Bronchial epithelial cell (primary cell): ENCODE measurements around the gene CHD5. TPM values are rescaled to one million over a fixed set of nuclear protein-coding genes. Genes with fewer than 3 reads are reported as not detected.
A peak's percentile ranks its signal among the peaks of the same experiment; 100 is the strongest.

Experiments used
- DNase-seq: peaks from one replicate; pipeline ENCODE4 v3.0.0-alpha.2; 2010; ENCODE audit warnings: low read depth
- FAIRE-seq: peaks from 2 replicates; lab custom pipeline; 2011; peaks lifted over from hg19 to GRCh38; lab: Jason Lieb, UNC
- H3K27me3 ChIP-seq: 2 replicates; pipeline ENCODE4 v1.5.1; 2011; ENCODE audit warnings: low read length; ENCODE audit not compliant: control insufficient read depth, insufficient read depth
- H3K36me3 ChIP-seq: 2 replicates; pipeline ENCODE4 v1.5.1; 2011; ENCODE audit warnings: low read length; ENCODE audit not compliant: control insufficient read depth, insufficient read depth
- H3K4me3 ChIP-seq: 2 replicates; pipeline ENCODE4 v1.5.1; 2011; ENCODE audit warnings: mild to moderate bottlenecking, low read depth, low read length, control low read depth
- CTCF ChIP-seq: IDR thresholded peaks from 2 replicates; pipeline ENCODE4 v1.5.1; 2011; ENCODE audit warnings: mild to moderate bottlenecking, moderate library complexity, low read length, control low read depth, inconsistent platforms; ENCODE audit not compliant: insufficient read depth, severe bottlenecking
- total RNA-seq: library from RNA; depleted of rRNA; stranded (reverse); fragments of >200 nt; gene quantifications from 2 replicates; pipeline ENCODE4 v1.2.1, GENCODE V29; 2014

CHD5 gene
- total RNA-seq, 1 donor from 2014 or later: 0.26 TPM

- FAIRE-seq (no peak), DNase-seq (no peak)
- peaks cover 31% of the 10 kb centered on the region for H3K27me3 ChIP-seq
- no peak for TF ChIP-seq CTCF
- H3K36me3 ChIP-seq: no peaks in the 10 kb centered on the region
- no peak overlapping the region for H3K4me3 ChIP-seq
These were observed 451 bp downstream of the CHD5 start for GRCh38 chr1:6179564-6180175.

GRCh38 chr1:6178751-6179563 lies 1.2 kb downstream of the CHD5 start:
- FAIRE-seq (no peak), DNase-seq (no peak)
- Histone ChIP-seq H3K36me3 (no peaks in the 10 kb centered on the region), H3K4me3 (no peak overlapping the region), H3K27me3 (peaks cover 31% of the 10 kb centered on the region)
- TF ChIP-seq CTCF: no peak

- Histone ChIP-seq H3K27me3 (peaks cover 31% of the 10 kb centered on the region), H3K36me3 (no peaks in the 10 kb centered on the region), H3K4me3 (no peak overlapping the region)
- FAIRE-seq: no peak
- no peak for TF ChIP-seq CTCF
- DNase-seq: no peak
These were observed 2.3 kb downstream of the CHD5 start for GRCh38 chr1:6177681-6178380.

- TF ChIP-seq CTCF: no peak
- FAIRE-seq (no peak), DNase-seq (no peak)
- H3K4me3 ChIP-seq: no peak overlapping the region
- H3K27me3 ChIP-seq: peaks cover 31% of the 10 kb centered on the region
- no peaks in the 10 kb centered on the region for H3K36me3 ChIP-seq
These were observed 3.3 kb downstream of the CHD5 start for GRCh38 chr1:6176779-6177178.

- H3K27me3 ChIP-seq: peaks cover 27% of the 10 kb centered on the region
- FAIRE-seq: peak; percentile 93
- no peak for DNase-seq
- TF ChIP-seq CTCF: no peak
- no peaks in the 10 kb centered on the region for H3K36me3 ChIP-seq
- no peak overlapping the region for H3K4me3 ChIP-seq
These were observed 4.7 kb downstream of the CHD5 start for GRCh38 chr1:6175411-6175828.
